Activated CD8-positive, alpha-beta T cell treated with anti-CD3 and anti-CD28 coated beads, Interleukin-2, amount 10 ng/mL, durations not matched to agents 7 days and 5 days (primary cell): ENCODE measurements around the gene PLA2G4F. TPM values are rescaled to one million over a fixed set of nuclear protein-coding genes. Genes with fewer than 3 reads are reported as not detected.

Experiments used
- ATAC-seq: fragments of 150-1000 bp; cut with Tn5 transposase; one replicate; pipeline ENCODE4 v1.10.0; 2021; ENCODE audit warnings: moderate library complexity
- CTCF ChIA-PET: fragments of 350-600 bp; sonication (Branson Sonifier 250); formaldehyde crosslinking; loops from one replicate; lab custom pipeline; 2021; ENCODE audit warnings: antibody characterized with exemption; lab: Charles Lee
- POLR2A ChIA-PET: fragments of 350-600 bp; sonication (Branson Sonifier 250); formaldehyde crosslinking; loops from one replicate; lab custom pipeline; 2021; ENCODE audit warnings: antibody characterized with exemption; lab: Charles Lee
- DNase-seq: peaks from one replicate; pipeline ENCODE4 v3.0.0-alpha.2; 2020
- H3K27ac Mint-ChIP-seq: one replicate; pipeline ENCODE4 v1.8.0; 2021; ENCODE audit warnings: mild to moderate bottlenecking, mixed read lengths
- H3K27me3 Mint-ChIP-seq: one replicate; pipeline ENCODE4 v1.8.0; 2021; ENCODE audit warnings: low read depth, mixed read lengths
- H3K36me3 Mint-ChIP-seq: one replicate; pipeline ENCODE4 v1.8.0; 2021; ENCODE audit warnings: low read depth, mixed read lengths
- H3K4me1 Mint-ChIP-seq: one replicate; pipeline ENCODE4 v1.8.0; 2021; ENCODE audit warnings: low read depth, mixed read lengths
- H3K4me3 Mint-ChIP-seq: one replicate; pipeline ENCODE4 v1.8.0; 2021; ENCODE audit warnings: mild to moderate bottlenecking, mixed read lengths
- H3K9me3 Mint-ChIP-seq: one replicate; pipeline ENCODE4 v1.8.0; 2022; ENCODE audit warnings: mixed read lengths; ENCODE audit not compliant: insufficient read depth
- total RNA-seq, 2 experiments: library from RNA; stranded (reverse); gene quantifications; one replicate each; pipeline ENCODE4 v1.2.3, GENCODE V29; 2021

Gene PLA2G4F
- total RNA-seq, 2 experiments from 2014 or later, result not detected

- H3K4me3 Mint-ChIP-seq, result no peak overlapping the region
- DNase-seq (no peak), ATAC-seq (no peak)
- H3K27me3 Mint-ChIP-seq, result no peaks in the 10 kb centered on the region
- H3K36me3 Mint-ChIP-seq, result peaks cover 59% of the 10 kb centered on the region
- H3K27ac Mint-ChIP-seq, result no peak overlapping the region
- CTCF ChIA-PET, result no interaction called here
- no peaks in the 10 kb centered on the region for H3K9me3 Mint-ChIP-seq
- no peaks in the 10 kb centered on the region for H3K4me1 Mint-ChIP-seq
- POLR2A ChIA-PET, result interaction anchor here (0.7 kb wide), 1 partner anchor 213 kb away, joined by 3 read pairs; no protein-coding TSS in a partner anchor
These were observed 27.9 kb upstream of the PLA2G4F start for GRCh38 chr15:42184296-42184695.

GRCh38 chr15:42182961-42183360 is 26.5 kb upstream of the PLA2G4F start:
- H3K36me3 Mint-ChIP-seq, result peaks cover 57% of the 10 kb centered on the region
- POLR2A ChIA-PET, result no interaction called here
- H3K4me3 Mint-ChIP-seq, result no peak overlapping the region
- CTCF ChIA-PET, result no interaction called here
- H3K9me3 Mint-ChIP-seq, result no peaks in the 10 kb centered on the region
- no peak overlapping the region for H3K27ac Mint-ChIP-seq
- no peak for ATAC-seq
- H3K27me3 Mint-ChIP-seq, result no peaks in the 10 kb centered on the region
- DNase-seq, result no peak
- no peaks in the 10 kb centered on the region for H3K4me1 Mint-ChIP-seq

GRCh38 chr15:42182328-42182886 is 26.0 kb upstream of the PLA2G4F start:
- Mint-ChIP-seq H3K27me3 (no peaks in the 10 kb centered on the region), H3K9me3 (no peaks in the 10 kb centered on the region), H3K4me1 (no peaks in the 10 kb centered on the region), H3K4me3 (no peak overlapping the region), H3K36me3 (peaks cover 55% of the 10 kb centered on the region), H3K27ac (no peak overlapping the region)
- POLR2A ChIA-PET, result no interaction called here
- CTCF ChIA-PET, result no interaction called here
- no peak for ATAC-seq
- DNase-seq, result no peak

- DNase-seq (no peak), ATAC-seq (no peak)
- H3K27ac Mint-ChIP-seq, result no peak overlapping the region
- no peaks in the 10 kb centered on the region for H3K4me1 Mint-ChIP-seq
- peaks cover 52% of the 10 kb centered on the region for H3K36me3 Mint-ChIP-seq
- H3K9me3 Mint-ChIP-seq, result no peaks in the 10 kb centered on the region
- no peak overlapping the region for H3K4me3 Mint-ChIP-seq
- CTCF ChIA-PET, result no interaction called here
- no peaks in the 10 kb centered on the region for H3K27me3 Mint-ChIP-seq
- POLR2A ChIA-PET, result no interaction called here
These were observed 21.6 kb upstream of the PLA2G4F start for GRCh38 chr15:42178056-42178455.

- POLR2A ChIA-PET, result interaction anchor here (0.7 kb wide), 1 partner anchor 62 kb away, joined by 3 read pairs; no protein-coding TSS in a partner anchor
- ATAC-seq, result no peak
- Mint-ChIP-seq H3K36me3 (peaks cover 60% of the 10 kb centered on the region), H3K9me3 (no peaks in the 10 kb centered on the region), H3K27me3 (no peaks in the 10 kb centered on the region), H3K4me3 (no peak overlapping the region), H3K27ac (no peak overlapping the region), H3K4me1 (peaks cover 15% of the 10 kb centered on the region)
- CTCF ChIA-PET, result no interaction called here
- DNase-seq, result no peak
These were observed 19.2 kb upstream of the PLA2G4F start for GRCh38 chr15:42175671-42176070.

- Mint-ChIP-seq H3K27me3 (no peaks in the 10 kb centered on the region), H3K36me3 (peaks cover 60% of the 10 kb centered on the region), H3K4me3 (no peak overlapping the region), H3K27ac (peak overlapping the region; percentile 26), H3K9me3 (no peaks in the 10 kb centered on the region), H3K4me1 (peaks cover 17% of the 10 kb centered on the region)
- CTCF ChIA-PET, result no interaction called here
- ATAC-seq (no peak), DNase-seq (no peak)
- POLR2A ChIA-PET, result no interaction called here
These were observed 16.0 kb upstream of the PLA2G4F start for GRCh38 chr15:42172475-42172874.

- ChIA-PET POLR2A (no interaction called here), CTCF (interaction anchor here (1.2 kb wide), 1 partner anchor 183 kb away, joined by 3 read pairs; no protein-coding TSS in a partner anchor)
- ATAC-seq (no peak), DNase-seq (no peak)
- no peaks in the 10 kb centered on the region for H3K9me3 Mint-ChIP-seq
- H3K4me3 Mint-ChIP-seq, result no peak overlapping the region
- H3K27ac Mint-ChIP-seq, result peak overlapping the region; percentile 39
- peaks cover 64% of the 10 kb centered on the region for H3K36me3 Mint-ChIP-seq
- H3K4me1 Mint-ChIP-seq, result peaks cover 17% of the 10 kb centered on the region
- H3K27me3 Mint-ChIP-seq, result no peaks in the 10 kb centered on the region
These were observed 15.4 kb upstream of the PLA2G4F start for GRCh38 chr15:42171795-42172194.

GRCh38 chr15:42171122-42171521 is 14.7 kb upstream of the PLA2G4F start:
- no peaks in the 10 kb centered on the region for H3K9me3 Mint-ChIP-seq
- peak; percentile 36 for ATAC-seq
- no peak overlapping the region for H3K4me3 Mint-ChIP-seq
- peaks cover 70% of the 10 kb centered on the region for H3K36me3 Mint-ChIP-seq
- DNase-seq, result no peak
- POLR2A ChIA-PET, result no interaction called here
- H3K27ac Mint-ChIP-seq, result no peak overlapping the region
- CTCF ChIA-PET, result interaction anchor here (1.2 kb wide), 1 partner anchor 182 kb away, joined by 3 read pairs; no protein-coding TSS in a partner anchor
- no peaks in the 10 kb centered on the region for H3K27me3 Mint-ChIP-seq
- peaks cover 17% of the 10 kb centered on the region for H3K4me1 Mint-ChIP-seq

- Mint-ChIP-seq H3K4me1 (peaks cover 7% of the 10 kb centered on the region), H3K27me3 (no peaks in the 10 kb centered on the region), H3K9me3 (no peaks in the 10 kb centered on the region), H3K36me3 (peaks cover 71% of the 10 kb centered on the region), H3K27ac (no peak overlapping the region), H3K4me3 (no peak overlapping the region)
- no peak for DNase-seq
- CTCF ChIA-PET, result no interaction called here
- ATAC-seq, result no peak
- POLR2A ChIA-PET, result no interaction called here
These were observed 9.9 kb upstream of the PLA2G4F start for GRCh38 chr15:42166225-42166940.

- CTCF ChIA-PET, result no interaction called here
- H3K27me3 Mint-ChIP-seq, result no peaks in the 10 kb centered on the region
- no peak overlapping the region for H3K27ac Mint-ChIP-seq
- POLR2A ChIA-PET, result no interaction called here
- H3K4me3 Mint-ChIP-seq, result no peak overlapping the region
- ATAC-seq, result no peak
- peaks cover 64% of the 10 kb centered on the region for H3K36me3 Mint-ChIP-seq
- DNase-seq, result no peak
- H3K4me1 Mint-ChIP-seq, result no peaks in the 10 kb centered on the region
- H3K9me3 Mint-ChIP-seq, result no peaks in the 10 kb centered on the region
These were observed 8.7 kb upstream of the PLA2G4F start for GRCh38 chr15:42165106-42165505.

GRCh38 chr15:42163947-42164550 is 7.6 kb upstream of the PLA2G4F start:
- Mint-ChIP-seq H3K4me3 (no peak overlapping the region), H3K4me1 (no peaks in the 10 kb centered on the region), H3K9me3 (no peaks in the 10 kb centered on the region), H3K27me3 (no peaks in the 10 kb centered on the region), H3K36me3 (peaks cover 62% of the 10 kb centered on the region), H3K27ac (no peak overlapping the region)
- no peak for DNase-seq
- CTCF ChIA-PET, result interaction anchor here (1.3 kb wide), 1 partner anchor 174 kb away, joined by 3 read pairs; no protein-coding TSS in a partner anchor
- POLR2A ChIA-PET, result no interaction called here
- no peak for ATAC-seq

- Mint-ChIP-seq H3K36me3 (peaks cover 63% of the 10 kb centered on the region), H3K4me1 (no peaks in the 10 kb centered on the region), H3K4me3 (no peak overlapping the region), H3K27me3 (no peaks in the 10 kb centered on the region), H3K27ac (no peak overlapping the region), H3K9me3 (no peaks in the 10 kb centered on the region)
- ATAC-seq (no peak), DNase-seq (no peak)
- POLR2A ChIA-PET, result no interaction called here
- CTCF ChIA-PET, result interaction anchor here (1.3 kb wide), 1 partner anchor 174 kb away, joined by 3 read pairs; no protein-coding TSS in a partner anchor
These were observed 6.9 kb upstream of the PLA2G4F start for GRCh38 chr15:42163291-42163690.
